PC-3 (cell line): ENCODE results near the gene SSBP2. TPM values are rescaled to one million over a fixed set of nuclear protein-coding genes. Genes with fewer than 3 reads are reported as not detected.

Experiments
- ATAC-seq: fragments of 200-7000 bp; cut with Tn5 transposase; 2 replicates; pipeline ENCODE4 v1.9.1; 2020; ENCODE audit warnings: mild to moderate bottlenecking, moderate library complexity
- BruUV-seq: library from RNA; stranded (reverse); fragments of 400-500 nt; replicated peaks from 2 replicates; lab custom pipeline; 2021; lab: Mats Ljungman, UMichigan
- CTCF ChIA-PET: fragments of 300-600 bp; sonication (Branson Sonifier 250); formaldehyde crosslinking; loops from one replicate; lab custom pipeline; 2022; ENCODE audit warnings: antibody characterized with exemption; lab: Charles Lee
- POLR2A ChIA-PET: fragments of 300-600 bp; sonication (Branson Sonifier 250); formaldehyde crosslinking; loops from one replicate; lab custom pipeline; 2022; ENCODE audit warnings: antibody characterized with exemption; ENCODE audit not compliant: unreplicated experiment; lab: Charles Lee
- DNase-seq: peaks from one replicate; pipeline ENCODE4 v3.0.0-alpha.2; 2015
- H2AFZ ChIP-seq: fragments of 300-600 bp; sonication (generic); 2 replicates; pipeline ENCODE4 v1.6.0; 2016; ENCODE audit warnings: antibody characterized with exemption, low read length
- H3F3A ChIP-seq: fragments of 300-600 bp; sonication (generic); one replicate; pipeline ENCODE4 v1.6.0; 2017; ENCODE audit warnings: antibody characterized with exemption, low read length, control low read depth, mild to moderate bottlenecking; ENCODE audit not compliant: unreplicated experiment
- H3K27ac ChIP-seq: fragments of 300-600 bp; sonication (generic); 2 replicates; pipeline ENCODE4 v1.5.1; 2016; ENCODE audit warnings: mild to moderate bottlenecking, low read length
- H3K27me3 ChIP-seq: fragments of 300-600 bp; sonication (generic); 2 replicates; pipeline ENCODE4 v1.6.1; 2016; ENCODE audit warnings: low read length, mixed read lengths
- H3K36me3 ChIP-seq: fragments of 300-600 bp; sonication (generic); 2 replicates; pipeline ENCODE4 v1.6.1; 2016; ENCODE audit warnings: low read depth, mixed run types, low read length, mixed read lengths
- H3K4me1 ChIP-seq: fragments of 300-600 bp; sonication (generic); 2 replicates; pipeline ENCODE4 v1.5.1; 2016; ENCODE audit warnings: low read length; ENCODE audit not compliant: insufficient read depth
- H3K4me2 ChIP-seq: fragments of 300-600 bp; sonication (generic); 2 replicates; pipeline ENCODE4 v1.6.0; 2016; ENCODE audit warnings: low read length
- H3K4me3 ChIP-seq: fragments of 300-600 bp; sonication (generic); 2 replicates; pipeline ENCODE4 v1.5.1; 2016; ENCODE audit warnings: mild to moderate bottlenecking, low read length, mixed read lengths
- H3K79me2 ChIP-seq: fragments of 300-600 bp; sonication (generic); 2 replicates; pipeline ENCODE4 v1.6.1; 2017; ENCODE audit warnings: low read length, mixed read lengths
- H3K9ac ChIP-seq: fragments of 300-600 bp; sonication (generic); 2 replicates; pipeline ENCODE4 v1.6.0; 2016; ENCODE audit warnings: mild to moderate bottlenecking, low read length
- H3K9me2 ChIP-seq: fragments of 300-600 bp; sonication (generic); replicated peaks from 2 replicates; pipeline ENCODE4 v1.6.1; 2016; ENCODE audit warnings: mixed run types, low read length, mixed read lengths
- H3K9me3 ChIP-seq: fragments of 300-600 bp; sonication (generic); 2 replicates; pipeline ENCODE4 v1.6.1; 2016; ENCODE audit warnings: low read length, mixed read lengths
- H4K20me1 ChIP-seq: fragments of 300-600 bp; sonication (generic); 2 replicates; pipeline ENCODE4 v1.6.1; 2016; ENCODE audit warnings: low read length, mixed read lengths
- EZH2 ChIP-seq: fragments of 300-600 bp; sonication (generic); IDR thresholded peaks from one replicate; pipeline ENCODE4 v1.6.1; 2017; ENCODE audit warnings: antibody characterized with exemption, mild to moderate bottlenecking, low read length; ENCODE audit not compliant: unreplicated experiment
- EZH2phosphoT487 ChIP-seq: fragments of 300-600 bp; sonication (generic); IDR thresholded peaks from 2 replicates; pipeline ENCODE4 v1.6.1; 2018; ENCODE audit warnings: mild to moderate bottlenecking, antibody characterized with exemption, low read length, borderline replicate concordance
- intact Hi-C: fragments of 100-400 bp; cut with micrococcal nuclease; formaldehyde crosslinking; loops from 2 replicates; pipeline ENCODE4 v1.9.0; 2023
- total RNA-seq: library from RNA; depleted of rRNA; stranded (reverse); fragments of >200 nt; gene quantifications from 2 replicates; pipeline ENCODE4 v1.2.3, GENCODE V29; 2014
- TF ChIP-seq, protein P1 (sequence below): fragments of 300-600 bp; sonication (generic); conservative IDR thresholded peaks from 2 replicates; pipeline ENCODE4 v1.5.1; 2017; ENCODE audit warnings: antibody characterized with exemption, low read depth, mild to moderate bottlenecking, low read length

Gene SSBP2
- total RNA-seq, 1 experiment from 2014 or later: 5.8 TPM

DNA sequence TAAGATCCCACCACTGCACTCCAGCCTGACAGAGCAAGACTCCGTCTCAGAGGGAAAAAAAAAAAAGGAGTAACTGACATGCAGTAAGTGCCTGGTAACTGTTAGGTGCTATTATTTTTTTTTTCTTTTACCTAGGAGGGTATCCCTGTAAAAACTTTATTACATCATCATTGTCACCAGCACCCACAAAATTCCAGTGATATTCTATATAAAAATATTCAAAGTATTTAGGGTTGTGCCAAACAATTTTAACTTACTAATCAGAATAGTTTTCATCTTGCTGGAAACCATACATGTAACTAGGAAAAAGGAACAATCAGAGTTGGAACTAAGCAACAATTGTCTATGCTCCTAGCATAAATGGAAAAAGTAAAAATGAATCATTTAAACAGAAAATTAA is 112.4 kb downstream of the SSBP2 start:
- no peaks in the 10 kb centered on the region for H3K27me3 ChIP-seq
- TF ChIP-seq EZH2phosphoT487: no peak
- TF ChIP-seq, protein P1, sequence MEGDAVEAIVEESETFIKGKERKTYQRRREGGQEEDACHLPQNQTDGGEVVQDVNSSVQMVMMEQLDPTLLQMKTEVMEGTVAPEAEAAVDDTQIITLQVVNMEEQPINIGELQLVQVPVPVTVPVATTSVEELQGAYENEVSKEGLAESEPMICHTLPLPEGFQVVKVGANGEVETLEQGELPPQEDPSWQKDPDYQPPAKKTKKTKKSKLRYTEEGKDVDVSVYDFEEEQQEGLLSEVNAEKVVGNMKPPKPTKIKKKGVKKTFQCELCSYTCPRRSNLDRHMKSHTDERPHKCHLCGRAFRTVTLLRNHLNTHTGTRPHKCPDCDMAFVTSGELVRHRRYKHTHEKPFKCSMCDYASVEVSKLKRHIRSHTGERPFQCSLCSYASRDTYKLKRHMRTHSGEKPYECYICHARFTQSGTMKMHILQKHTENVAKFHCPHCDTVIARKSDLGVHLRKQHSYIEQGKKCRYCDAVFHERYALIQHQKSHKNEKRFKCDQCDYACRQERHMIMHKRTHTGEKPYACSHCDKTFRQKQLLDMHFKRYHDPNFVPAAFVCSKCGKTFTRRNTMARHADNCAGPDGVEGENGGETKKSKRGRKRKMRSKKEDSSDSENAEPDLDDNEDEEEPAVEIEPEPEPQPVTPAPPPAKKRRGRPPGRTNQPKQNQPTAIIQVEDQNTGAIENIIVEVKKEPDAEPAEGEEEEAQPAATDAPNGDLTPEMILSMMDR: no peak
- TF ChIP-seq EZH2: no peak
- no peaks in the 10 kb centered on the region for H4K20me1 ChIP-seq
- intact Hi-C loops: no loop called here
- no peak overlapping the region for H2AFZ ChIP-seq
- H3K79me2 ChIP-seq: no peaks in the 10 kb centered on the region
- no peak for DNase-seq
- no peaks in the 10 kb centered on the region for H3K9me3 ChIP-seq
- BruUV-seq: no TSS peak
- ATAC-seq: no peak
- H3K4me3 ChIP-seq: no peak overlapping the region
- H3K27ac ChIP-seq: no peak overlapping the region
- no peaks in the 10 kb centered on the region for H3K9me2 ChIP-seq
- no peaks in the 10 kb centered on the region for H3F3A ChIP-seq
- ChIA-PET CTCF (no interaction called here), POLR2A (no interaction called here)
- H3K4me1 ChIP-seq: no peaks in the 10 kb centered on the region
- H3K36me3 ChIP-seq: no peaks in the 10 kb centered on the region
- no peak overlapping the region for H3K4me2 ChIP-seq
- H3K9ac ChIP-seq: no peak overlapping the region

DNA sequence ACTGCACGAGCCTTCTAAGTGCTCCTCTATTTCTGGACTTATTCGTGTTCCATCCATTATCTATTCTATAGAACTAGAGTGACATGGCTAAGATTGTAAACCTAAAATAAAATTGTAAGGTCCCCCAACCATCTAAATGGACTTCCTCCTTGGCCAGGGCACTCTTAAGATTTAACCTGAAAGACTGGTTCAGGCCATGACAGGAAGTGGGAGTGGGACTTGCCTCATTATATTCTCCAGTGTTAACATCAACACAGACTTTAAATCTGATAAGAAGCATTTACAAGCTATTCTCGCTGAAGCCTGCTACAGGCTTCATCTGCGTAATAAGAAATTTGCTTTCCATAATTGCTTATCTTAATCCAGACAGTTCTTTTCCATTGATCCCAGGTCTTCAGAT is 117.0 kb downstream of the SSBP2 start:
- H3K9me2 ChIP-seq: no peaks in the 10 kb centered on the region
- H3K27ac ChIP-seq: no peak overlapping the region
- ChIA-PET CTCF (no interaction called here), POLR2A (no interaction called here)
- intact Hi-C loops: no loop called here
- H3K4me1 ChIP-seq: no peaks in the 10 kb centered on the region
- no peak overlapping the region for H3K4me3 ChIP-seq
- no peaks in the 10 kb centered on the region for H3F3A ChIP-seq
- ATAC-seq (no peak), DNase-seq (no peak)
- H3K9ac ChIP-seq: no peak overlapping the region
- H3K9me3 ChIP-seq: no peaks in the 10 kb centered on the region
- H3K36me3 ChIP-seq: no peaks in the 10 kb centered on the region
- no TSS peak for BruUV-seq
- no peak overlapping the region for H3K4me2 ChIP-seq
- H3K79me2 ChIP-seq: no peaks in the 10 kb centered on the region
- no peaks in the 10 kb centered on the region for H4K20me1 ChIP-seq
- TF ChIP-seq, protein P1: no peak
- no peak for TF ChIP-seq EZH2phosphoT487
- TF ChIP-seq EZH2: no peak
- H3K27me3 ChIP-seq: no peaks in the 10 kb centered on the region
- H2AFZ ChIP-seq: no peak overlapping the region

DNA sequence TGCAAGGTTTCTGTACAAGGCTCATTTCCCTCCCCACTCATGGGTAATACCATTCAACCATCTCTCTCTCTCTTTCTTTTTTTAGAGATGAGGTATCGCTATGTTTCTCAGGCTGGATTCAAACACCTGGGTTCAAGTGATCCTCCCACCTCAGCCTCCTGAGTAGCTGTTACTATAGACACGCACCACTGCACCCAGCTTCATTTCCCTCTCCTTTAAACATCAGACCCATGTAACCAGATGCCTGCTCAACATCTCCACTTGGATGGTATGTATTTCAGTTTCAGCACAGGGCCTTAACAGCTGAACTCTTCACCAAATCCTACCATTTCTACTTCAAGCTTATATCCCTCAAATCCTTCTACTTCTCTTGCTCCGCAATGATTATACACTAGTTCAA is 117.4 kb downstream of the SSBP2 start:
- Histone ChIP-seq H3F3A (no peaks in the 10 kb centered on the region), H3K27ac (no peak overlapping the region), H3K9me2 (no peaks in the 10 kb centered on the region), H4K20me1 (no peaks in the 10 kb centered on the region), H3K4me1 (no peaks in the 10 kb centered on the region), H3K79me2 (no peaks in the 10 kb centered on the region), H2AFZ (no peak overlapping the region), H3K27me3 (no peaks in the 10 kb centered on the region), H3K4me2 (no peak overlapping the region), H3K9me3 (no peaks in the 10 kb centered on the region), H3K36me3 (no peaks in the 10 kb centered on the region), H3K4me3 (no peak overlapping the region), H3K9ac (no peak overlapping the region)
- ChIA-PET POLR2A (no interaction called here), CTCF (no interaction called here)
- TF ChIP-seq, protein P1: no peak
- no peak for TF ChIP-seq EZH2
- no peak for TF ChIP-seq EZH2phosphoT487
- no TSS peak for BruUV-seq
- DNase-seq (no peak), ATAC-seq (no peak)
- intact Hi-C loops: no loop called here
